ENCODE data around the gene NHSL1.

Gene NHSL1

DNA sequence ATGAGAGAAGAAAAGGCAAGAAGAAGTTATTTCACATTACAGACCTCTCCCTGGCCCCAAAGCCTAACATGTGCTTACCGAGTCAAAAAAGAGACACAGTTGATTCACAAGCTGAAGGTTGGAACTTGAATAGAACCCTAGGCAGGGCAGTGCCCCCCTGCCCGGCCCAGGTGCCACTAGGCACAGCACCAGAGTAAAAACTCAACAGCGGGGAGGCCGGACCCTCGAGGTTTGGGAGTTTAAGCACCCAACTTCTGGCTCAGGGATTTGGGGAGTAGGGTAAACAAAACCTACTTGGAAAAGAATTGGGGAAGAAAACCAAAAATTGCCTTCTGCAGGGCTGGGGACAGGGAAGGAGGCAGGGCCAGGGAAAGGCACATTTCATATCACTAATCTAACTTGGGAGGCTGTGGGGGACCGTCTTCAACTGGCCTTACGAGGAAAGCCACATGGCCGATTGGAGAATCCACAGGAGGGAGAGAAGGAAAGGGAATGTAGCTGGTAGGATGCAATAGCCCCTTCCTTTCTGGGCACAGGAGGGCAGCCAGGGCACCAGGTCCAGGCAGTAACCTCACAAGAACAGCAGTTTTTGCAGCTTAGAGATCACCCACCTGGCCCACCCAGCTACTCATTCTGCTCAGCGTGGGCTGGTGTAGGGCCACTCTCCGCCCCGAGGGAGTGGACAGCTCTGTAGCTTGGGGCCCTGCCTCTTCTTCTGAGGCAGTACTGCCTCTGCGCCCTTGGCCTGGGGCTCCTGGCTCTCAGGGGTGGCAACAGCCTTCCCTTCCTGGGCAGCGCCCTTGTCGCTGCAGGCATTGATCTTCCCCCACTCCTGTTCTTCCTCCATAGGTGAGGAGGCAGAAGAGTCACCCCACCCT is 97.1 kb downstream of the NHSL1 start:
- 93% methylated on average over 12 of the region's 14 CpGs for WGBS (ENCODE audit: insufficient coverage)
- ChIA-PET CTCF (interaction anchor here (0.8 to 4.2 kb wide), 5 partner anchors 9 to 119 kb away, joined by 3 to 26 read pairs (median 4); no protein-coding TSS in a partner anchor), POLR2A (no interaction called here)

DNA sequence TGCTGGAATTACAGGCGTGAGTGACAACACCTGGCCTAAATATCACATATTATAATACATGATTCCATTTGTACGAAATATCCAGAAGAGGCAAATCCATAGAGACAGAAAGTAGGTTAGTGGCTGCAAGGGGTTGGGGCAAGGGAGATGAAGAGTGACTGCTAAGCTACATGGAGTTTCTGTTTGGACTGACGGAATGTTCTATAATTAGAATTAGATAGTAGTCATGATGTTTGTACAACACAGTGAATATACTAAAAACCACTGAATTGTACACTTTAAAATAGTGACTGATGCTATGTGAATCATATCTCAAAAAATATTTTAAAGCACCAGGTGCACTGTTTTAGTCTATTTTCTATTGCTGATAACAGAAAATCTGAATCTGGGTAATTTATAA is 99.0 kb downstream of the NHSL1 start:
- Histone ChIP-seq H3K27ac (ENCODE audit: insufficient read depth in 1 of 2, low read depth in 1 of 2, low read length in 2 of 2, poor library complexity in 1 of 2, severe bottlenecking in 2 of 2) (no peak overlapping the region), H3K9me3 (ENCODE audit: control extremely low read depth in 1 of 5, control insufficient read depth in 4 of 5, insufficient read depth in 2 of 5, low read depth in 1 of 5, low read length in 4 of 5) (no peaks in the 10 kb centered on the region), H3K27me3 (replicated peaks in 2 of 5; ENCODE audit: control insufficient read depth in 4 of 5, insufficient read depth in 5 of 5, low read length in 4 of 5) (no peaks in the 10 kb centered on the region), H3K36me3 (ENCODE audit: control insufficient read depth in 4 of 4, insufficient read depth in 4 of 4, low read length in 3 of 4) (no peaks in the 10 kb centered on the region), H3K4me3 (ENCODE audit: control insufficient read depth in 1 of 7, extremely low read depth in 1 of 7, insufficient read depth in 4 of 7, low read depth in 2 of 7, low read length in 6 of 7) (no peak overlapping the region), H3K4me1 (ENCODE audit: control extremely low read depth in 1 of 4, control insufficient read depth in 4 of 4, insufficient read depth in 4 of 4, low read length in 3 of 4) (peaks cover 4 to 20% (median 14%) of the 10 kb centered on the region in 4 experiments)
- CTCF ChIA-PET = interaction anchor here (1.4 kb wide), 1 partner anchor 22 kb away, joined by 3 read pairs; no protein-coding TSS in a partner anchor
- no CpG with 5 or more reads among the region's 3 CpGs for WGBS (ENCODE audit: insufficient coverage)
- DNase-seq = no peak
- POLR2A ChIA-PET = no interaction called here

More for the DNA sequence above, 97.1 kb downstream of the NHSL1 start:
- no peak for DNase-seq
- Histone ChIP-seq H3K27ac (ENCODE audit: insufficient read depth in 1 of 2, low read depth in 1 of 2, low read length in 2 of 2, poor library complexity in 1 of 2, severe bottlenecking in 2 of 2) (no peak overlapping the region), H3K4me3 (ENCODE audit: control insufficient read depth in 1 of 7, extremely low read depth in 1 of 7, insufficient read depth in 4 of 7, low read depth in 2 of 7, low read length in 6 of 7) (no peak overlapping the region), H3K4me1 (ENCODE audit: control extremely low read depth in 1 of 4, control insufficient read depth in 4 of 4, insufficient read depth in 4 of 4, low read length in 3 of 4) (peaks cover 4 to 31% (median 20%) of the 10 kb centered on the region in 4 experiments), H3K27me3 (replicated peaks in 2 of 5; ENCODE audit: control insufficient read depth in 4 of 5, insufficient read depth in 5 of 5, low read length in 4 of 5) (no peaks in the 10 kb centered on the region), H3K9me3 (ENCODE audit: control extremely low read depth in 1 of 5, control insufficient read depth in 4 of 5, insufficient read depth in 2 of 5, low read depth in 1 of 5, low read length in 4 of 5) (no peaks in the 10 kb centered on the region), H3K36me3 (ENCODE audit: control insufficient read depth in 4 of 4, insufficient read depth in 4 of 4, low read length in 3 of 4) (peaks cover 0 to 10% (median 4%) of the 10 kb centered on the region in 4 experiments)

DNA sequence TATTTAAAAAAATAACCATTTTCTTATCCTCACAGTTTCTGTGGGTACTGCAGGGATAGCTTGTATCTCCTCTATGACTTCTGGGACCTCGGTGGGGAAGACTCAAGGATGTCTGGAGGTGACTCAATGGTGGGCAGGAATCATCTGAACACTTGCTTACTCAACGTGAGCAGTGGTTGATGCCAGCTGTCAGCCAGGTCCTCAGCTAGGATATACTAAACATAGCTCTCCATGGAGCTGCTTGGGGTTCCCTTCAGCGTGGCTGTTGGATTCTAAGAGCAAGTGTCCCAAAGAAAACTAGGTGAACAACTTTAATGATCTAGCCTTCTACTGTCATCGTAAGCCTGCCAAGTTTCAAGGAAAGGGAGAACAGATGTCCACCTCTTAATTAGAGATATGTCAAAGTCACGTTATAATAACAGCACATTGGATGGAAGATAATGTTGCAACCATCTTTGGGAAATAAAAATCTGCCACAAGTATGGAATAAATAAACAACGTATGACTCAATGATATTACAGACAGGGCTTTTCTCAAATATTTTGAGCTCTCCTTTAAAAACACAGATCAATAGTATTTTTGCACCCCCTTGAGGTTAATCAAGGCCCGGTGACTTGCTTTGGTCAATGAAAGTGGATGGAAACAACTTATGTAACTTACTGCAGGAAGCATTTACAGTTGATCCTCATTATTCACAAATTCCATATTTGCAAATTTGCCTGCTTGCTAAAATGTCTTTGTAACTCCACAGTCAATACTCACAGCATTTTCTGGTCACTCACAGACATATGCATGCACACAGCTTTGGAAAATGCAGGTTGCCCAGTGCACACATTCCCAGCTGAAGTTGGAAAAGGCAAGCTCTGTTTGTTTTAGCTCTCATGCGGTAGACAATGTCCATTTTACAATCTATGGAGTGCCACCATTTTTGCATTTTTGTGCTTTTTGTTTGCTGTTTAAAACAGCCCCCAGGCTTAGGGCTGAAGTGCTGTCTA is 101.9 kb downstream of the NHSL1 start:
- CTCF ChIA-PET = interaction anchor here (0.8 kb wide), 1 partner anchor 127 kb away, joined by 3 read pairs; no protein-coding TSS in a partner anchor
- POLR2A ChIA-PET = no interaction called here
- no peaks in the 10 kb centered on the region for H3K36me3 ChIP-seq (ENCODE audit: control insufficient read depth in 4 of 4, insufficient read depth in 4 of 4, low read length in 3 of 4)
- peaks cover 0 to 9% (median 0%) of the 10 kb centered on the region in 4 experiments for H3K4me1 ChIP-seq (ENCODE audit: control extremely low read depth in 1 of 4, control insufficient read depth in 4 of 4, insufficient read depth in 4 of 4, low read length in 3 of 4)
- H3K9me3 ChIP-seq (ENCODE audit: control extremely low read depth in 1 of 5, control insufficient read depth in 4 of 5, insufficient read depth in 2 of 5, low read depth in 1 of 5, low read length in 4 of 5) = no peaks in the 10 kb centered on the region
- WGBS (ENCODE audit: insufficient coverage) = 98% methylated on average over 4 of the region's 8 CpGs
- no peaks in the 10 kb centered on the region for H3K27me3 ChIP-seq (replicated peaks in 2 of 5; ENCODE audit: control insufficient read depth in 4 of 5, insufficient read depth in 5 of 5, low read length in 4 of 5)
- no peak for DNase-seq
- no peak overlapping the region for H3K4me3 ChIP-seq (ENCODE audit: control insufficient read depth in 1 of 7, extremely low read depth in 1 of 7, insufficient read depth in 4 of 7, low read depth in 2 of 7, low read length in 6 of 7)
- no peak overlapping the region for H3K27ac ChIP-seq (ENCODE audit: insufficient read depth in 1 of 2, low read depth in 1 of 2, low read length in 2 of 2, poor library complexity in 1 of 2, severe bottlenecking in 2 of 2)

DNA sequence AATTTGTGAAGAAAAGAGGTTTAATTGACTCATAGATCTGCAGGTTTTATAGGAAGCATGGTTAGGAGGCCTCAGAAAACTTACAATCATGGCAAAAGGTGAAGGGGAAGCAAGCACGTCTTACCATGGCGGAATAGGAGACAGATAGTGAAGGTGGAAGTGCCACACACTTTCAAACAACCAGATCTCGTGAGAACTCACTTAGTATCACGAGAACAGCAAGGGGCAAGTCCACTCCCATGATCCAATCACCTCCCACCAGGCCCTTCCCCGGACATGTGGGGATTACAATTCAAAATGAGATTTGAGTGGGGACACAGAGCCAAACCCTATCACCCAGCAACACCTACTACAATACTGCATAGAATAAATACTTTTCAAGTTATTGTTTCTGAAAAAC is 102.6 kb downstream of the NHSL1 start:
- Histone ChIP-seq H3K27me3 (replicated peaks in 2 of 5; ENCODE audit: control insufficient read depth in 4 of 5, insufficient read depth in 5 of 5, low read length in 4 of 5) (no peaks in the 10 kb centered on the region), H3K27ac (ENCODE audit: insufficient read depth in 1 of 2, low read depth in 1 of 2, low read length in 2 of 2, poor library complexity in 1 of 2, severe bottlenecking in 2 of 2) (no peak overlapping the region), H3K9me3 (ENCODE audit: control extremely low read depth in 1 of 5, control insufficient read depth in 4 of 5, insufficient read depth in 2 of 5, low read depth in 1 of 5, low read length in 4 of 5) (no peaks in the 10 kb centered on the region), H3K36me3 (ENCODE audit: control insufficient read depth in 4 of 4, insufficient read depth in 4 of 4, low read length in 3 of 4) (no peaks in the 10 kb centered on the region), H3K4me1 (ENCODE audit: control extremely low read depth in 1 of 4, control insufficient read depth in 4 of 4, insufficient read depth in 4 of 4, low read length in 3 of 4) (peaks cover 0 to 8% (median 0%) of the 10 kb centered on the region in 4 experiments), H3K4me3 (ENCODE audit: control insufficient read depth in 1 of 7, extremely low read depth in 1 of 7, insufficient read depth in 4 of 7, low read depth in 2 of 7, low read length in 6 of 7) (no peak overlapping the region)
- ChIA-PET CTCF (no interaction called here), POLR2A (no interaction called here)
- WGBS (ENCODE audit: insufficient coverage) = 100% methylated on average over 2 of the region's 5 CpGs
- no peak for DNase-seq

DNA sequence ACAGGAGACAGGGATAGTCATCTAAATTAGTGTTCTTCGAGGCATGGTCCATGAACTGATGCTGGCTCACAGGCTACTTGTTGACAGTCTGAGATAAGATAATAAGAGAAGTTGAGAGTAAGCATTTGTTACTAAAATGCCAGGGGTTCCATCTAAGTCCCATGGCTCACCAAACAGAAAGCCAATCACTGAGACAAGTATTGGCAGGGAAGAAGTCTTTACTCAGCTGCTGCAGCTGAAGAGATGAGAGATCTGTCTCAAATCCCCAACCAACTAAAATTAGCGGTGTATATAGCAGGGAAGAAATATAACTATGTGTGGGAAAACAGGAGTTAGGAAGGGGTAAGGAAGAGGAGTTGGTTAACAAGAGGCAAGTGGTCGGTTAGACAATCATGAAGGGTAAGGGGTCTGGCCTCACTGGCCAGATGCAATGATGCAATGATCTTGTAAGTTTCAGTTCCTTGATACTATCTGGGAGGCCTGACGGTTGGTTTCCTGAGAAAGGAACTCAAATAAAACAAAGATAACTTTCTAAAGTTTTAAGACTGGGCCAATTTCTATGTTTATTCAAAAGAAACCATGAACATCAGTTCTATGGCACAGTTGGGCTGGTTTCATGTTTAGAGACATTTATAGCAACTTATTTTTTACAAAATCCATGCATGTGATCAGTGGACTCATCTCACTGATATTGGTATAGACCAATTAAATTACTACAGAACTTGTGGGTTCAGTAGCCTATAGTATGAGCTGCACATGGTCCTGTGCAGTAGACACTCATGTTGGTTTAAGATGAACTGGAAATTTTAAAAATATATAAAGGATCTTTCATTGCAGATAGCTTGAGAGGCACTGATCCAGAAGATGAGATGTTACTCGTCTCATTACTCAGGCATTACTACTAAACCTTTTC is 105.2 kb downstream of the NHSL1 start:
- no peaks in the 10 kb centered on the region for H3K9me3 ChIP-seq (ENCODE audit: control extremely low read depth in 1 of 5, control insufficient read depth in 4 of 5, insufficient read depth in 2 of 5, low read depth in 1 of 5, low read length in 4 of 5)
- DNase-seq = no peak
- no peaks in the 10 kb centered on the region for H3K27me3 ChIP-seq (replicated peaks in 2 of 5; ENCODE audit: control insufficient read depth in 4 of 5, insufficient read depth in 5 of 5, low read length in 4 of 5)
- peaks cover 0 to 6% (median 0%) of the 10 kb centered on the region in 4 experiments for H3K4me1 ChIP-seq (ENCODE audit: control extremely low read depth in 1 of 4, control insufficient read depth in 4 of 4, insufficient read depth in 4 of 4, low read length in 3 of 4)
- no peaks in the 10 kb centered on the region for H3K36me3 ChIP-seq (ENCODE audit: control insufficient read depth in 4 of 4, insufficient read depth in 4 of 4, low read length in 3 of 4)
- CTCF ChIA-PET = interaction anchor here (0.9 to 2.2 kb wide), 2 partner anchors 9 to 11 kb away, joined by 3 to 11 read pairs; partner anchors contain the start of gene HEBP2
- POLR2A ChIA-PET = no interaction called here
- WGBS (ENCODE audit: insufficient coverage) = 50% methylated on average over 3 of the region's 5 CpGs
- H3K27ac ChIP-seq (ENCODE audit: insufficient read depth in 1 of 2, low read depth in 1 of 2, low read length in 2 of 2, poor library complexity in 1 of 2, severe bottlenecking in 2 of 2) = no peak overlapping the region
- H3K4me3 ChIP-seq (ENCODE audit: control insufficient read depth in 1 of 7, extremely low read depth in 1 of 7, insufficient read depth in 4 of 7, low read depth in 2 of 7, low read length in 6 of 7) = no peak overlapping the region

DNA sequence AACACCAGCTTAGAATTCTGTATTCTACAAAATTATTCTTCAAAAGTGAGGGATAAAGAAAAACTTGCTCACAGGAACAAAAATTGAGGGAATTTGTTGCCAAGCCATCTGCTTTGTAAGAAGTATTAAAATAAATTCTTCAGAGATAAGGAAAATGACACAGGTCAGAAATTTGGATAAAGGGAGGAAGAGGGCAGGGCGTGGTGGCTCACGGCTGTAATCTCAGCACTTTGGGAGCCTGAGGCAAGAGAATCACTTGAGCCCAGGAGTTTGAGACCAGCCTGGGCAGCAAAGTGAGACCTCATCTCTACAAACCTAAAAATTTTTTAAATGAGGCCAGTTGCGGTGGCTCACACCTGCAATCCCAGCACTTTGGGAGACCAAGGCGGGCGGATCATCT is 109.7 kb downstream of the NHSL1 start:
- Histone ChIP-seq H3K27me3 (replicated peaks in 2 of 5; ENCODE audit: control insufficient read depth in 4 of 5, insufficient read depth in 5 of 5, low read length in 4 of 5) (no peaks in the 10 kb centered on the region), H3K9me3 (ENCODE audit: control extremely low read depth in 1 of 5, control insufficient read depth in 4 of 5, insufficient read depth in 2 of 5, low read depth in 1 of 5, low read length in 4 of 5) (no peaks in the 10 kb centered on the region), H3K4me1 (ENCODE audit: control extremely low read depth in 1 of 4, control insufficient read depth in 4 of 4, insufficient read depth in 4 of 4, low read length in 3 of 4) (peaks cover 0 to 6% (median 0%) of the 10 kb centered on the region in 4 experiments), H3K4me3 (ENCODE audit: control insufficient read depth in 1 of 7, extremely low read depth in 1 of 7, insufficient read depth in 4 of 7, low read depth in 2 of 7, low read length in 6 of 7) (no peak overlapping the region), H3K36me3 (ENCODE audit: control insufficient read depth in 4 of 4, insufficient read depth in 4 of 4, low read length in 3 of 4) (no peaks in the 10 kb centered on the region), H3K27ac (ENCODE audit: insufficient read depth in 1 of 2, low read depth in 1 of 2, low read length in 2 of 2, poor library complexity in 1 of 2, severe bottlenecking in 2 of 2) (no peak overlapping the region)
- 97% methylated on average over 5 of the region's 5 CpGs for WGBS (ENCODE audit: insufficient coverage)
- ChIA-PET CTCF (no interaction called here), POLR2A (no interaction called here)
- no peak for DNase-seq

Data from common myeloid progenitor, CD34-positive (primary cell).